ENCODE measurements around the gene PARVA. TPM values are rescaled to one million over a fixed set of nuclear protein-coding genes. Genes with fewer than 3 reads are reported as not detected.

The PARVA gene
- total and polyA plus RNA-seq, 2 of the 4 experiments (the other 2 are of a cell fraction): 65.2 to 80.2 TPM

DNA sequence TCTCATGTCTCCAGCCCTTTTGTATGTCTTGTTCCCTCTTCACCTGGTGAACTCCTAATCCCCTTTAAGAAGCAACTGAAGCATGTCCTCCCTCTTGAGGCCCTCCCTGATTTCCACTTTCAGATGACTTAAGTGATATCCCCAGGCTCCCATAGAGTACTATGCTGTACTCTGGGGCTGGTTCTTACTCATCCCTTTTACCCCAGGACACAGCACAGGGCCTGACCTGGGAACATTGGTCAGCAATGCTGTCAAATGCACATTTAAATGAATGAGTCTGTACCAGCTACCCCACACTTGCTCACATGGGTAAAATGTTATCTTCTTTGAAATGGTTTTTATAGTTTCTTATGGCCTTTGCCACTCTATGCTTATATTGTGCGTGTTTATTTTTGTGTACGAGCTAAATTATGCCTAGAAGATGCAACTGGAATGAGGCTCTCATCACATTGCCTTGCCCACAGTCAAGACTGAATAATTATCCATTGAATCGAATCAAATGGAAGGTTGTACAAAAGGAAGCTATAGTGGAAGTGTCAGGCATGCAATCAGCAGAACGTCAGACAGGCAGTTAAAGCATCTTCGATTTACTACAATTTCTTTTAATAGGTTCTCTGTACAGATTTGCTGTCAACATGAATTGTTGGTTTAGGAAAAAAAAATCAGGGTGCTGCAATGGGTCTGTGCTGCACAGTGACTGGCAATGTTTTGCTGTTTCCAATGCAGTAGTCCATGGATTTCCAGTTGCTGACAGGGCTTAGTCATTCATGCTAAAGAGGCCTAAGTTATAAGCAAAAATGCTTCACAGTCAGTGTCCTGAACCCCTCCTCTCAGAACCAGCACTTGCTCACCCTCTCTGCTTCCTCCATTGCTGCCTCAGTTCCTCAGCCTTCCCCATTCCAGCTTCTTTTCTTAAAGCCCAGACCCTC lies 79.5 kb downstream of the PARVA start:
- ATAC-seq (ENCODE audit: low read depth) (peak; percentile 73), DNase-seq (peak; percentile 81)
- H2BK120ac ChIP-seq (ENCODE audit: low read depth, low read length): peak overlapping the region; percentile 69
- H2BK5ac ChIP-seq (ENCODE audit: low read depth, low read length, poor library complexity, severe bottlenecking): peak overlapping the region; percentile 82
- no peak overlapping the region for H3K4me3 ChIP-seq (ENCODE audit: insufficient read depth, low read depth, low read length)
- H4K8ac ChIP-seq (ENCODE audit: low read depth in 2 of 2, low read length in 2 of 2): peak overlapping the region in 1 of 2 experiments; percentile 50; a peak in 2 of 4 replicates
- peak overlapping the region; percentile 80 for H3K4ac ChIP-seq (ENCODE audit: low read depth, low read length)
- peaks cover 5% of the 10 kb centered on the region; the same call in 1 of the 2 replicates for H3K36me3 ChIP-seq (ENCODE audit: control insufficient read depth, insufficient read depth, low read length)
- no TSS peak for BruUV-seq (replicated peaks)
- peak overlapping the region; percentile 82 for H3K14ac ChIP-seq (replicated peaks; ENCODE audit: low read depth, low read length)
- ChIA-PET POLR2A (ENCODE audit: unreplicated experiment) (no interaction called here), CTCF (interaction anchor here (1.4 kb wide), 1 partner anchor 14 kb away, joined by 4 read pairs; no protein-coding TSS in a partner anchor)
- peak overlapping the region; percentile 16; the same call in 1 of the 3 replicates for H2BK15ac ChIP-seq (ENCODE audit: low read depth, low read length)
- peak overlapping the region; percentile 62 for H2AK9ac ChIP-seq (replicated peaks; ENCODE audit: low read depth, low read length, poor library complexity)
- intact Hi-C loops (cut with micrococcal nuclease) (loop anchor here (1.0 kb wide), 1 partner anchor 48 kb away; no protein-coding TSS in a partner anchor), dilution Hi-C loops (cut with HindIII; ENCODE audit: low sequenced_read_pairs, unreplicated experiment) (no loop called here), in situ Hi-C loops (cut with MboI; ENCODE audit: low sequenced_read_pairs) (no loop called here)
- peak overlapping the region; percentile 59; the same call in 1 of the 2 replicates for H2BK20ac ChIP-seq (ENCODE audit: low read depth, low read length)
- peaks cover 76% of the 10 kb centered on the region for H4K20me1 ChIP-seq (ENCODE audit: insufficient read depth, low read length)
- peak overlapping the region; percentile 62; the same call in 1 of the 2 replicates for H3K27ac ChIP-seq (ENCODE audit: insufficient read depth, low read length)
- H3K4me2 ChIP-seq (ENCODE audit: low read depth, low read length): peak overlapping the region; percentile 21
- peak overlapping the region; percentile 74 for H2AK5ac ChIP-seq (ENCODE audit: low read depth, low read length)
- H4K91ac ChIP-seq (ENCODE audit: insufficient read depth, low read depth, low read length): peak overlapping the region; percentile 63
- peak overlapping the region; percentile 84 for H3K18ac ChIP-seq (ENCODE audit: low read depth, low read length)
- no peak overlapping the region for H3K56ac ChIP-seq (ENCODE audit: extremely low read depth, insufficient read depth, low read length)
- peak overlapping the region; percentile 46; the same call in 1 of the 2 replicates for H3K9ac ChIP-seq (ENCODE audit: low read depth, low read length)
- WGBS, 2 experiments (ENCODE audit: extremely low coverage in 2 of 2, insufficient read length in 1 of 2): no CpG with 5 or more reads among the region's 5 CpGs
- H4K5ac ChIP-seq (ENCODE audit: low read depth, low read length): peak overlapping the region; percentile 52
- H3K9me1 ChIP-seq (ENCODE audit: insufficient read depth, low read length): peaks cover 57% of the 10 kb centered on the region
- no peaks in the 10 kb centered on the region for H3K9me3 ChIP-seq (ENCODE audit: control insufficient read depth, insufficient read depth, low read length)
- H3K23ac ChIP-seq (ENCODE audit: low read depth, low read length): peak overlapping the region; percentile 68
- TF ChIP-seq NFE2L2 (IDR thresholded peaks at IDR 0.05; ENCODE audit: low read depth, low read length) (peak; percentile 24; the same call in 1 of the 2 replicates), FOS (IDR thresholded peaks at IDR 0.05; ENCODE audit: low read depth, low read length) (peak; percentile 50), CEBPB (IDR thresholded peaks at IDR 0.05; ENCODE audit: low read depth, low read length) (peak; percentile 36; the same call in 1 of the 2 replicates), MAFK (IDR thresholded peaks at IDR 0.05; ENCODE audit: low read depth, low read length) (peak; percentile 46; the same call in 1 of the 2 replicates), SMC3 (IDR thresholded peaks at IDR 0.05; ENCODE audit: low read depth, low read length) (0 out of 2 replicates have a peak, but pooled peaks have one; percentile 19)
- TF ChIP-seq, protein P1, sequence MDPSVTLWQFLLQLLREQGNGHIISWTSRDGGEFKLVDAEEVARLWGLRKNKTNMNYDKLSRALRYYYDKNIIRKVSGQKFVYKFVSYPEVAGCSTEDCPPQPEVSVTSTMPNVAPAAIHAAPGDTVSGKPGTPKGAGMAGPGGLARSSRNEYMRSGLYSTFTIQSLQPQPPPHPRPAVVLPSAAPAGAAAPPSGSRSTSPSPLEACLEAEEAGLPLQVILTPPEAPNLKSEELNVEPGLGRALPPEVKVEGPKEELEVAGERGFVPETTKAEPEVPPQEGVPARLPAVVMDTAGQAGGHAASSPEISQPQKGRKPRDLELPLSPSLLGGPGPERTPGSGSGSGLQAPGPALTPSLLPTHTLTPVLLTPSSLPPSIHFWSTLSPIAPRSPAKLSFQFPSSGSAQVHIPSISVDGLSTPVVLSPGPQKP (IDR thresholded peaks at IDR 0.05; ENCODE audit: borderline replicate concordance, low read depth, low read length): no peak
- TF ChIP-seq, protein P2, sequence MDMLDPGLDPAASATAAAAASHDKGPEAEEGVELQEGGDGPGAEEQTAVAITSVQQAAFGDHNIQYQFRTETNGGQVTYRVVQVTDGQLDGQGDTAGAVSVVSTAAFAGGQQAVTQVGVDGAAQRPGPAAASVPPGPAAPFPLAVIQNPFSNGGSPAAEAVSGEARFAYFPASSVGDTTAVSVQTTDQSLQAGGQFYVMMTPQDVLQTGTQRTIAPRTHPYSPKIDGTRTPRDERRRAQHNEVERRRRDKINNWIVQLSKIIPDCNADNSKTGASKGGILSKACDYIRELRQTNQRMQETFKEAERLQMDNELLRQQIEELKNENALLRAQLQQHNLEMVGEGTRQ (IDR thresholded peaks at IDR 0.05; ENCODE audit: low read depth, low read length): no peak
- TF ChIP-seq, protein P3, sequence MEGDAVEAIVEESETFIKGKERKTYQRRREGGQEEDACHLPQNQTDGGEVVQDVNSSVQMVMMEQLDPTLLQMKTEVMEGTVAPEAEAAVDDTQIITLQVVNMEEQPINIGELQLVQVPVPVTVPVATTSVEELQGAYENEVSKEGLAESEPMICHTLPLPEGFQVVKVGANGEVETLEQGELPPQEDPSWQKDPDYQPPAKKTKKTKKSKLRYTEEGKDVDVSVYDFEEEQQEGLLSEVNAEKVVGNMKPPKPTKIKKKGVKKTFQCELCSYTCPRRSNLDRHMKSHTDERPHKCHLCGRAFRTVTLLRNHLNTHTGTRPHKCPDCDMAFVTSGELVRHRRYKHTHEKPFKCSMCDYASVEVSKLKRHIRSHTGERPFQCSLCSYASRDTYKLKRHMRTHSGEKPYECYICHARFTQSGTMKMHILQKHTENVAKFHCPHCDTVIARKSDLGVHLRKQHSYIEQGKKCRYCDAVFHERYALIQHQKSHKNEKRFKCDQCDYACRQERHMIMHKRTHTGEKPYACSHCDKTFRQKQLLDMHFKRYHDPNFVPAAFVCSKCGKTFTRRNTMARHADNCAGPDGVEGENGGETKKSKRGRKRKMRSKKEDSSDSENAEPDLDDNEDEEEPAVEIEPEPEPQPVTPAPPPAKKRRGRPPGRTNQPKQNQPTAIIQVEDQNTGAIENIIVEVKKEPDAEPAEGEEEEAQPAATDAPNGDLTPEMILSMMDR (conservative IDR thresholded peaks at IDR 0.05; ENCODE audit: low read depth, low read length): no peak
- no peaks in the 10 kb centered on the region for H3K27me3 ChIP-seq (ENCODE audit: control insufficient read depth, insufficient read depth, low read length)
- peaks cover 54 to 97% of the 10 kb centered on the region in 2 experiments for H3K79me1 ChIP-seq (ENCODE audit: low read depth in 1 of 2, low read length in 2 of 2)
- H3K4me1 ChIP-seq (ENCODE audit: control insufficient read depth, insufficient read depth, low read length): peaks cover 43% of the 10 kb centered on the region
- no peak overlapping the region for H2AFZ ChIP-seq (replicated peaks; ENCODE audit: low read length, poor library complexity)
